SK-N-SH treated with all-trans-retinoic acid at 6 μM for 48 hours (cell line): Measurements from ENCODE around the gene FGGY.

ENCODE experiments used
- BACH2 ChIP-seq: fragments of 250-450 bp; sonication (Bioruptor Pico); IDR thresholded peaks from 2 replicates; pipeline ENCODE4 v1.9.0; 2021; ENCODE audit warnings: mild to moderate bottlenecking, borderline replicate concordance
- ISL1 ChIP-seq: fragments of 250-450 bp; sonication (Bioruptor Pico); IDR thresholded peaks from 2 replicates; pipeline ENCODE4 v2.1.2; 2022; ENCODE audit warnings: mild to moderate bottlenecking, moderate library complexity
- OSR1 ChIP-seq: fragments of 250-450 bp; sonication (Bioruptor Pico); IDR thresholded peaks from 2 replicates; pipeline ENCODE4 v1.8.0; 2022; ENCODE audit warnings: moderate library complexity, mild to moderate bottlenecking, inconsistent platforms
- ZC3H10 ChIP-seq: fragments of 250-450 bp; sonication (Bioruptor Pico); IDR thresholded peaks from 2 replicates; pipeline ENCODE4 v1.5.1; 2021; ENCODE audit warnings: mild to moderate bottlenecking, moderate library complexity
- ZFP3 ChIP-seq: fragments of 250-450 bp; sonication (Bioruptor Pico); IDR thresholded peaks from 2 replicates; pipeline ENCODE4 v1.5.0; 2020; ENCODE audit warnings: mild to moderate bottlenecking, moderate library complexity
- ZNF70 ChIP-seq: fragments of 450-650 bp; formaldehyde crosslinking; IDR thresholded peaks from 2 replicates; pipeline ENCODE4 v1.5.0; 2020; ENCODE audit warnings: mild to moderate bottlenecking, moderate library complexity
- TF ChIP-seq, protein P1 (sequence below): fragments of 250-450 bp; sonication (Bioruptor Pico); IDR thresholded peaks from 2 replicates; pipeline ENCODE4 v1.8.0; 2021; ENCODE audit warnings: low read depth, mild to moderate bottlenecking, moderate library complexity, borderline replicate concordance

- no peak for TF ChIP-seq BACH2
- TF ChIP-seq OSR1 (CRISPR knock-in tag): no peak
- TF ChIP-seq ZC3H10: no peak
- TF ChIP-seq ISL1: no peak
- TF ChIP-seq, protein P1, sequence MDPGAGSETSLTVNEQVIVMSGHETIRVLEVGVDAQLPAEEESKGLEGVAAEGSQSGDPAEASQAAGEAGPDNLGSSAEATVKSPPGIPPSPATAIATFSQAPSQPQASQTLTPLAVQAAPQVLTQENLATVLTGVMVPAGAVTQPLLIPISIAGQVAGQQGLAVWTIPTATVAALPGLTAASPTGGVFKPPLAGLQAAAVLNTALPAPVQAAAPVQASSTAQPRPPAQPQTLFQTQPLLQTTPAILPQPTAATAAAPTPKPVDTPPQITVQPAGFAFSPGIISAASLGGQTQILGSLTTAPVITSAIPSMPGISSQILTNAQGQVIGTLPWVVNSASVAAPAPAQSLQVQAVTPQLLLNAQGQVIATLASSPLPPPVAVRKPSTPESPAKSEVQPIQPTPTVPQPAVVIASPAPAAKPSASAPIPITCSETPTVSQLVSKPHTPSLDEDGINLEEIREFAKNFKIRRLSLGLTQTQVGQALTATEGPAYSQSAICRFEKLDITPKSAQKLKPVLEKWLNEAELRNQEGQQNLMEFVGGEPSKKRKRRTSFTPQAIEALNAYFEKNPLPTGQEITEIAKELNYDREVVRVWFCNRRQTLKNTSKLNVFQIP: no peak
- TF ChIP-seq ZNF70: no peak
- no peak for TF ChIP-seq ZFP3 (CRISPR knock-in tag)
Observed at GRCh38 chr1:59560807-59561450, 264.0 kb downstream of the FGGY start.
